ENCODE measurements around the gene MAP1LC3B. TPM values are rescaled to one million over a fixed set of nuclear protein-coding genes. Genes with fewer than 3 reads are reported as not detected.
"Not testable (repeated sequence)": the region's sequence is repeated elsewhere in the genome, so short reads cannot be mapped to it uniquely, and the experiment has no call there.

MAP1LC3B gene
- total RNA-seq, 1 donor from 2014 or later, result 136 TPM

GRCh38 chr16:87358250-87358649 lies 33.9 kb upstream of the MAP1LC3B start:
- no peak for DNase-seq (ENCODE audit: low read depth)
- TF ChIP-seq CTCF (IDR thresholded peaks at IDR 0.05; ENCODE audit: insufficient read depth, low read length, poor library complexity, severe bottlenecking), result no peak
- no peaks in the 10 kb centered on the region for H3K36me3 ChIP-seq (ENCODE audit: control insufficient read depth, insufficient read depth, low read length)

GRCh38 chr16:87358696-87359095 lies 33.4 kb upstream of the MAP1LC3B start:
- no peaks in the 10 kb centered on the region for H3K27me3 ChIP-seq (ENCODE audit: control insufficient read depth, insufficient read depth, low read length)
- DNase-seq (ENCODE audit: low read depth), result no peak
- H3K36me3 ChIP-seq (ENCODE audit: control insufficient read depth, insufficient read depth, low read length), result no peaks in the 10 kb centered on the region
- no peak overlapping the region for H3K4me3 ChIP-seq (ENCODE audit: low read depth, low read length)
- TF ChIP-seq CTCF (IDR thresholded peaks at IDR 0.05; ENCODE audit: insufficient read depth, low read length, poor library complexity, severe bottlenecking), result no peak

More at GRCh38 chr16:87358250-87358649, 33.9 kb upstream of the MAP1LC3B start:
- H3K27me3 ChIP-seq (ENCODE audit: control insufficient read depth, insufficient read depth, low read length), result no peaks in the 10 kb centered on the region
- H3K4me3 ChIP-seq (ENCODE audit: low read depth, low read length), result no peak overlapping the region

GRCh38 chr16:87359121-87359520 lies 33.0 kb upstream of the MAP1LC3B start:
- no peaks in the 10 kb centered on the region for H3K27me3 ChIP-seq (ENCODE audit: control insufficient read depth, insufficient read depth, low read length)
- no peak for DNase-seq (ENCODE audit: low read depth)
- no peak overlapping the region for H3K4me3 ChIP-seq (ENCODE audit: low read depth, low read length)
- no peaks in the 10 kb centered on the region for H3K36me3 ChIP-seq (ENCODE audit: control insufficient read depth, insufficient read depth, low read length)
- no peak for TF ChIP-seq CTCF (IDR thresholded peaks at IDR 0.05; ENCODE audit: insufficient read depth, low read length, poor library complexity, severe bottlenecking)

GRCh38 chr16:87360862-87361610 lies 31.1 kb upstream of the MAP1LC3B start:
- no peaks in the 10 kb centered on the region for H3K36me3 ChIP-seq (ENCODE audit: control insufficient read depth, insufficient read depth, low read length)
- DNase-seq (ENCODE audit: low read depth), result no peak
- H3K27me3 ChIP-seq (ENCODE audit: control insufficient read depth, insufficient read depth, low read length), result no peaks in the 10 kb centered on the region
- TF ChIP-seq CTCF (IDR thresholded peaks at IDR 0.05; ENCODE audit: insufficient read depth, low read length, poor library complexity, severe bottlenecking), result no peak
- H3K4me3 ChIP-seq (ENCODE audit: low read depth, low read length), result no peak overlapping the region

GRCh38 chr16:87361916-87362619 lies 30.1 kb upstream of the MAP1LC3B start:
- Histone ChIP-seq H3K36me3 (ENCODE audit: control insufficient read depth, insufficient read depth, low read length) (no peaks in the 10 kb centered on the region), H3K4me3 (ENCODE audit: low read depth, low read length) (no peak overlapping the region), H3K27me3 (ENCODE audit: control insufficient read depth, insufficient read depth, low read length) (no peaks in the 10 kb centered on the region)
- no peak for DNase-seq (ENCODE audit: low read depth)
- no peak for TF ChIP-seq CTCF (IDR thresholded peaks at IDR 0.05; ENCODE audit: insufficient read depth, low read length, poor library complexity, severe bottlenecking)

- not testable (repeated sequence) for H3K27me3 ChIP-seq (ENCODE audit: control insufficient read depth, insufficient read depth, low read length); H3K4me3 ChIP-seq (ENCODE audit: low read depth, low read length); DNase-seq (ENCODE audit: low read depth); H3K36me3 ChIP-seq (ENCODE audit: control insufficient read depth, insufficient read depth, low read length)
Observed at GRCh38 chr16:87362828-87363559, 29.1 kb upstream of the MAP1LC3B start.

Data from kidney epithelial cell (primary cell).